ENCODE results near the gene IMMP2L. TPM values are rescaled to one million over a fixed set of nuclear protein-coding genes. Genes with fewer than 3 reads are reported as not detected.

Gene IMMP2L
- total RNA-seq, 4 donors from 2014 or later, result 23.8 to 30.0 (median 27.7) TPM

GRCh38 chr7:110881721-110882120, 680.6 kb downstream of the IMMP2L start:
- TF ChIP-seq CTCF (IDR thresholded peaks at IDR 0.05) (no peak), POLR2A (IDR thresholded peaks at IDR 0.05) (no peak)
- DNase-seq, result no peak
- WGBS, 2 donors, result 75 to 85% methylated on average over 2 of the region's 2 CpGs
- H3K9me3 ChIP-seq, result no peaks in the 10 kb centered on the region
- H3K4me1 ChIP-seq, result no peaks in the 10 kb centered on the region
- intact Hi-C loops (cut with DNase I), result no loop called here
- H3K4me3 ChIP-seq (replicated peaks in 1 of 3), result no peak overlapping the region
- no peaks in the 10 kb centered on the region for H3K27me3 ChIP-seq
- no peak overlapping the region for H3K27ac ChIP-seq
- no peaks in the 10 kb centered on the region for H3K36me3 ChIP-seq

DNA sequence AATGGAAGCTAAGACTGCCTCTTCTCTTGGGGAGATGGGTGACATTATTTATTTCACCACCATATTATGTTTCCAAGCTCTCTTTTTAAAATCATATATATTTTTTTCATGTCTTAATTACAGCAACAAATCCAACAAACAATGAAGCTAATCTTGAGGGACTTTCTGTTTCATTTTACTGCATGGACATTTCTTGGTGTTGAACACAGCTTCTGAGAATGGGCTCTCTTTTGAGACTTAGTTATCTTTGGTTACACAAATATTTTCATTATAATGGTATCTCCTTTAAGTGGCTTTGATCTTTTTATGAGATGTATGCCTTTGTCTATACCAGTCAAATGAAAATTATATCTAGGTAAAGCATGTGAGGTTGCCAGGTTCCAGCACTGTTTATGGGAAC, 681.3 kb downstream of the IMMP2L start:
- Histone ChIP-seq H3K9me3 (no peaks in the 10 kb centered on the region), H3K36me3 (no peaks in the 10 kb centered on the region), H3K4me3 (replicated peaks in 1 of 3) (no peak overlapping the region), H3K27me3 (no peaks in the 10 kb centered on the region), H3K4me1 (no peaks in the 10 kb centered on the region), H3K27ac (no peak overlapping the region)
- intact Hi-C loops (cut with DNase I), result no loop called here
- DNase-seq, result no peak
- TF ChIP-seq CTCF (IDR thresholded peaks at IDR 0.05), result no peak
- TF ChIP-seq POLR2A (IDR thresholded peaks at IDR 0.05), result no peak

GRCh38 chr7:110877016-110877415, 685.3 kb downstream of the IMMP2L start:
- no peaks in the 10 kb centered on the region for H3K9me3 ChIP-seq
- intact Hi-C loops (cut with DNase I), result no loop called here
- TF ChIP-seq CTCF (IDR thresholded peaks at IDR 0.05) (no peak), POLR2A (IDR thresholded peaks at IDR 0.05) (no peak)
- no peaks in the 10 kb centered on the region for H3K36me3 ChIP-seq
- no peaks in the 10 kb centered on the region for H3K27me3 ChIP-seq
- no peak for DNase-seq
- H3K4me3 ChIP-seq (replicated peaks in 1 of 3), result no peak overlapping the region
- no peaks in the 10 kb centered on the region for H3K4me1 ChIP-seq
- 70 to 84% methylated on average over 1 of the region's 1 CpG for WGBS, 2 donors
- H3K27ac ChIP-seq, result no peak overlapping the region

GRCh38 chr7:110875346-110875745, 686.9 kb downstream of the IMMP2L start:
- WGBS, 2 donors, result 80 to 89% methylated on average over 1 of the region's 1 CpG
- H3K4me3 ChIP-seq (replicated peaks in 1 of 3), result no peak overlapping the region
- no peaks in the 10 kb centered on the region for H3K9me3 ChIP-seq

GRCh38 chr7:110871856-110872255, 690.4 kb downstream of the IMMP2L start:
- H3K27ac ChIP-seq, result no peak overlapping the region
- H3K9me3 ChIP-seq, result no peaks in the 10 kb centered on the region
- no peak for DNase-seq
- no peaks in the 10 kb centered on the region for H3K27me3 ChIP-seq
- WGBS, 2 donors, result 84 to 100% methylated on average over 1 of the region's 1 CpG
- no peaks in the 10 kb centered on the region for H3K36me3 ChIP-seq
- no peaks in the 10 kb centered on the region for H3K4me1 ChIP-seq
- intact Hi-C loops (cut with DNase I), result no loop called here
- TF ChIP-seq CTCF (IDR thresholded peaks at IDR 0.05) (no peak), POLR2A (IDR thresholded peaks at IDR 0.05) (no peak)
- no peak overlapping the region for H3K4me3 ChIP-seq (replicated peaks in 1 of 3)

More at GRCh38 chr7:110875346-110875745, 686.9 kb downstream of the IMMP2L start:
- DNase-seq, result no peak
- no peaks in the 10 kb centered on the region for H3K4me1 ChIP-seq
- no peaks in the 10 kb centered on the region for H3K36me3 ChIP-seq
- intact Hi-C loops (cut with DNase I), result no loop called here
- TF ChIP-seq CTCF (IDR thresholded peaks at IDR 0.05) (no peak), POLR2A (IDR thresholded peaks at IDR 0.05) (no peak)
- H3K27me3 ChIP-seq, result no peaks in the 10 kb centered on the region
- no peak overlapping the region for H3K27ac ChIP-seq

All from thyroid gland (tissue), 4 donors.